H1 (cell line): ENCODE results near the gene TGM2. TPM values are rescaled to one million over a fixed set of nuclear protein-coding genes. Genes with fewer than 3 reads are reported as not detected.

Experiments
- CTCF ChIA-PET: fragments of 300-600 bp; sonication (Branson Sonifier 250); formaldehyde crosslinking; loops from one replicate; lab custom pipeline; 2021; ENCODE audit not compliant: partially characterized antibody; lab: Charles Lee
- POLR2A ChIA-PET: fragments of 300-600 bp; sonication (Branson Sonifier 250); formaldehyde crosslinking; loops from one replicate; lab custom pipeline; 2021; ENCODE audit warnings: inconsistent platforms; ENCODE audit not compliant: partially characterized antibody; lab: Charles Lee
- DNase-seq, 2 experiments: peaks; one replicate each; pipeline versions ENCODE4 v3.0.0 to v3.0.0-alpha.2; 2010 to 2022; ENCODE audit warnings: low spot score in 2 of 2, low read depth in 1 of 2, mixed read lengths in 1 of 2
- FAIRE-seq: peaks from 2 replicates; lab custom pipeline; 2011; peaks lifted over from hg19 to GRCh38; lab: Jason Lieb, UNC
- H2AFZ ChIP-seq: 2 replicates; pipeline ENCODE4 v1.8.1; 2012; ENCODE audit warnings: low read length, inconsistent platforms
- H2AK5ac ChIP-seq: 2 replicates; pipeline ENCODE4 v1.6.1; 2013; ENCODE audit warnings: low read depth, low read length
- H2BK120ac ChIP-seq: replicated peaks from 2 replicates; pipeline ENCODE3; 2013; ENCODE audit warnings: low read depth, low read length, inconsistent platforms
- H2BK12ac ChIP-seq: 2 replicates; pipeline ENCODE4 v1.6.1; 2013; ENCODE audit warnings: low read depth, low read length
- H2BK15ac ChIP-seq: 2 replicates; pipeline ENCODE4 v1.6.1; 2013; ENCODE audit warnings: low read length
- H2BK20ac ChIP-seq: 2 replicates; pipeline ENCODE4 v1.6.1; 2013; ENCODE audit warnings: low read length
- H2BK5ac ChIP-seq: 2 replicates; pipeline ENCODE4 v1.6.1; 2013; ENCODE audit warnings: low read depth, low read length
- H3K14ac ChIP-seq: 2 replicates; pipeline ENCODE4 v1.6.1; 2013; ENCODE audit warnings: inconsistent platforms; ENCODE audit not compliant: insufficient read length
- H3K18ac ChIP-seq: 2 replicates; pipeline ENCODE4 v1.6.1; 2013; ENCODE audit warnings: low read length; ENCODE audit errors: extremely low read depth
- H3K23ac ChIP-seq: 2 replicates; pipeline ENCODE4 v1.6.1; 2013; ENCODE audit warnings: inconsistent platforms; ENCODE audit not compliant: insufficient read length
- H3K23me2 ChIP-seq: 2 replicates; pipeline ENCODE4 v1.6.1; 2013; ENCODE audit warnings: low read depth, low read length
- H3K27ac ChIP-seq: 2 replicates; pipeline ENCODE4 v1.6.1; 2011; ENCODE audit warnings: low read depth, low read length, inconsistent platforms
- H3K27me3 ChIP-seq, 4 experiments: replicated peaks in 1 of 4; 1 replicate in 1 of 4; 2 replicates in 3 of 4; pipeline versions ENCODE4 v1.6.1 to v1.8.1; 2011 to 2013; ENCODE audit warnings: low read length in 3 of 4, mild to moderate bottlenecking in 3 of 4, inconsistent platforms in 2 of 4, mixed read lengths in 2 of 4, moderate library complexity in 1 of 4; ENCODE audit not compliant: control insufficient read depth in 3 of 4, insufficient read depth in 3 of 4; ENCODE audit errors: extremely low read depth in 1 of 4
- H3K36me3 ChIP-seq, 4 experiments: 2 replicates each; pipeline versions ENCODE4 v1.6.1 to v1.8.1; 2011 to 2013; ENCODE audit warnings: mild to moderate bottlenecking in 4 of 4, low read length in 3 of 4, moderate library complexity in 2 of 4, control low read depth in 1 of 4, inconsistent platforms in 1 of 4; ENCODE audit not compliant: insufficient read depth in 4 of 4, control insufficient read depth in 2 of 4
- H3K4ac ChIP-seq: replicated peaks from 2 replicates; pipeline ENCODE3; 2013; ENCODE audit warnings: low read length, low read depth, mixed read lengths, inconsistent platforms; ENCODE audit not compliant: insufficient read length
- H3K4me1 ChIP-seq, 4 experiments: replicated peaks in 1 of 4; 1 replicate in 1 of 4; 2 replicates in 3 of 4; pipeline versions ENCODE4 v1.6.1 to v1.8.1; 2011 to 2013; ENCODE audit warnings: low read length in 3 of 4, inconsistent platforms in 2 of 4, mixed read lengths in 1 of 4; ENCODE audit not compliant: insufficient read depth in 4 of 4, control insufficient read depth in 3 of 4
- H3K4me2 ChIP-seq, 2 experiments: 2 replicates each; pipeline versions ENCODE4 v1.6.1 to v1.8.1; 2011 to 2013; ENCODE audit warnings: low read depth in 2 of 2, low read length in 2 of 2, control low read depth in 1 of 2, inconsistent platforms in 1 of 2, mild to moderate bottlenecking in 1 of 2; ENCODE audit not compliant: insufficient read depth in 1 of 2
- H3K4me3 ChIP-seq, 4 experiments: fragments of 200-600, 300-600 bp in 1 of 4; sonication (generic), shearing (Covaris generic), sonication (Bioruptor Twin) in 1 of 4; 2 replicates each; pipeline versions ENCODE4 v1.5.1 to v1.8.1; 2011 to 2016; ENCODE audit warnings: low read length in 4 of 4, low read depth in 3 of 4, control low read depth in 2 of 4, inconsistent platforms in 2 of 4, mild to moderate bottlenecking in 2 of 4, mixed read lengths in 1 of 4, moderate library complexity in 1 of 4; ENCODE audit not compliant: insufficient read depth in 2 of 4; ENCODE audit errors: extremely low read depth in 1 of 4
- H3K56ac ChIP-seq: replicated peaks from 2 replicates; pipeline ENCODE3; 2013; ENCODE audit warnings: low read depth, mild to moderate bottlenecking, mixed read lengths, low read length, inconsistent platforms; ENCODE audit not compliant: insufficient read length
- H3K79me1 ChIP-seq: 2 replicates; pipeline ENCODE4 v1.6.1; 2013; ENCODE audit warnings: low read depth, low read length, control low read depth
- H3K79me2 ChIP-seq, 2 experiments: 2 replicates each; pipeline versions ENCODE4 v1.6.1 to v1.8.1; 2012 to 2013; ENCODE audit warnings: low read length in 2 of 2, mild to moderate bottlenecking in 2 of 2, inconsistent platforms in 1 of 2; ENCODE audit not compliant: insufficient read depth in 2 of 2, control insufficient read depth in 1 of 2
- H3K9ac ChIP-seq, 4 experiments: replicated peaks in 1 of 4; 1 replicate in 1 of 4; 2 replicates in 3 of 4; pipeline versions ENCODE4 v1.6.1 to v1.8.1; 2011 to 2013; ENCODE audit warnings: low read depth in 3 of 4, low read length in 3 of 4, control low read depth in 2 of 4, mild to moderate bottlenecking in 2 of 4, moderate library complexity in 2 of 4, inconsistent platforms in 1 of 4; ENCODE audit errors: extremely low read depth in 1 of 4
- H3K9me3 ChIP-seq, 2 experiments: 2 replicates each; pipeline versions ENCODE4 v1.6.1 to v1.8.1; 2012 to 2013; ENCODE audit warnings: mild to moderate bottlenecking in 2 of 2, moderate library complexity in 2 of 2, control low read depth in 1 of 2, inconsistent platforms in 1 of 2, low read depth in 1 of 2, low read length in 1 of 2, mixed read lengths in 1 of 2; ENCODE audit not compliant: insufficient read depth in 2 of 2
- H4K20me1 ChIP-seq, 2 experiments: replicated peaks in 1 of 2; 2 replicates each; pipeline versions ENCODE3 to v1.8.1; 2011 to 2013; ENCODE audit warnings: inconsistent platforms in 2 of 2, low read length in 2 of 2, mild to moderate bottlenecking in 1 of 2; ENCODE audit not compliant: insufficient read depth in 2 of 2, control insufficient read depth in 1 of 2
- H4K5ac ChIP-seq: 2 replicates; pipeline ENCODE4 v1.6.1; 2013; ENCODE audit warnings: low read length, low read depth, mixed read lengths, inconsistent platforms; ENCODE audit not compliant: insufficient read length
- H4K8ac ChIP-seq: 2 replicates; pipeline ENCODE4 v1.8.0; 2013; ENCODE audit warnings: mild to moderate bottlenecking, moderate library complexity, low read length, inconsistent platforms; ENCODE audit not compliant: insufficient read depth; ENCODE audit errors: extremely low read depth
- H4K91ac ChIP-seq: replicated peaks from 2 replicates; pipeline ENCODE3; 2013; ENCODE audit warnings: low read length, mixed read lengths, inconsistent platforms; ENCODE audit not compliant: insufficient read length
- BACH1 ChIP-seq: IDR thresholded peaks from 2 replicates; pipeline ENCODE4 v1.6.1; 2012; ENCODE audit warnings: low read length, improper control_type of control experiment
- CBX5 ChIP-seq: fragments of 300-800, 300-1000 bp; sonication (generic); IDR thresholded peaks from 2 replicates; pipeline ENCODE4 v1.7.1; 2016; ENCODE audit warnings: antibody characterized with exemption, low read length, low read depth
- CBX8 ChIP-seq: fragments of 300-800, 300-1000 bp; sonication (generic); IDR thresholded peaks from 2 replicates; pipeline ENCODE4 v1.7.1; 2016; ENCODE audit warnings: low read depth, low read length, borderline replicate concordance
- EGR1 ChIP-seq: IDR thresholded peaks from 2 replicates; pipeline ENCODE4 v1.6.1; 2011; ENCODE audit warnings: low read depth, low read length, borderline replicate concordance
- EP300 ChIP-seq, 2 experiments: IDR thresholded peaks; 1 replicate in 1 of 2; 2 replicates in 1 of 2; pipeline ENCODE4 v1.6.1; 2011 to 2012; ENCODE audit warnings: low read depth in 2 of 2, low read length in 2 of 2, mild to moderate bottlenecking in 2 of 2, borderline replicate concordance in 1 of 2, inconsistent platforms in 1 of 2, moderate library complexity in 1 of 2
- HDAC6 ChIP-seq: IDR thresholded peaks from one replicate; pipeline ENCODE4 v1.7.1; 2012; ENCODE audit warnings: low read depth, mild to moderate bottlenecking, inconsistent platforms, low read length, moderate library complexity
- MAFK ChIP-seq: IDR thresholded peaks from 2 replicates; pipeline ENCODE4 v1.6.1; 2012; ENCODE audit warnings: low read depth, mild to moderate bottlenecking, improper control_type of control experiment, low read length
- TCF12 ChIP-seq: IDR thresholded peaks from 2 replicates; pipeline ENCODE4 v1.6.1; 2011; ENCODE audit warnings: low read depth, mild to moderate bottlenecking, low read length
- WGBS, 2 experiments: shearing (Covaris generic) in 1 of 2; methylation state at CpG; one replicate each; pipeline versions ENCODE4 v1.1.6 to v1.1.7; 2013 to 2015; ENCODE audit warnings: low lambda C conversion rate in 2 of 2, mixed read lengths in 2 of 2, inconsistent platforms in 1 of 2, low coverage in 1 of 2, missing lambda C conversion rate in 1 of 2; ENCODE audit not compliant: insufficient replicate concordance in 2 of 2, insufficient coverage in 1 of 2, insufficient read length in 1 of 2; ENCODE audit errors: extremely low coverage in 1 of 2, missing lambda C conversion rate in 1 of 2; 5-methylcytosine and 5-hydroxymethylcytosine counted together
- polyA plus RNA-seq, 7 experiments: library from polyadenylated mRNA; depleted of rRNA in 3 of 7; stranded (reverse) in 5 of 7; unstranded in 2 of 7; fragments of >200 nt in 5 of 7; fragments of 200-250 nt in 2 of 7; gene quantifications; 1 replicate in 5 of 7; 2 replicates in 1 of 7; 4 replicates in 1 of 7; pipeline versions ENCODE4 v1.2.1 to v1.2.3, GENCODE V29; 2011 to 2013; ENCODE audit warnings: missing spikeins in 2 of 7, mixed read lengths in 2 of 7
- total RNA-seq: library from RNA; stranded (reverse); fragmentation: NEBNext Ultra II Directional; extraction: Animal tissue kit (Norgen Biotek cat#: 25700); gene quantifications from 2 replicates; pipeline ENCODE4 v1.2.1, GENCODE V29; 2021

TGM2 gene
- total and polyA plus RNA-seq, 2 of the 8 experiments (the other 6 are each of a cell fraction or from before 2014, with no cell fraction given) = 0.86 to 1.0 TPM

GRCh38 chr20:38136421-38137245 lies 28.4 kb downstream of the TGM2 start:
- Histone ChIP-seq H3K27ac (no peak overlapping the region), H2BK12ac (no peak overlapping the region), H2BK15ac (no peak overlapping the region), H3K79me1 (no peaks in the 10 kb centered on the region), H3K9ac (no peak overlapping the region), H4K91ac (no peak overlapping the region), H3K23ac (no peak overlapping the region), H2BK20ac (no peak overlapping the region), H3K56ac (no peak overlapping the region), H2BK120ac (no peak overlapping the region), H3K27me3 (no peaks in the 10 kb centered on the region), H2BK5ac (no peak overlapping the region), H3K4me1 (peaks cover 0 to 8% (median 0%) of the 10 kb centered on the region in 4 experiments; a peak in 2 of 7 replicates), H3K79me2 (no peaks in the 10 kb centered on the region), H3K4me2 (no peak overlapping the region), H4K8ac (no peak overlapping the region; the same call in 1 of the 2 replicates), H2AFZ (no peak overlapping the region), H2AK5ac (no peak overlapping the region), H3K4me3 (no peak overlapping the region), H3K36me3 (no peaks in the 10 kb centered on the region), H3K9me3 (no peaks in the 10 kb centered on the region), H4K5ac (no peak overlapping the region), H3K14ac (no peak overlapping the region), H3K23me2 (peaks cover 1% of the 10 kb centered on the region; the same call in 1 of the 2 replicates), H3K4ac (no peak overlapping the region), H4K20me1 (no peaks in the 10 kb centered on the region), H3K18ac (no peak overlapping the region)
- ChIA-PET POLR2A (no interaction called here), CTCF (interaction anchor here (1.2 to 3.7 kb wide), 6 partner anchors 11 to 85 kb away, joined by 3 to 14 read pairs (median 4); no protein-coding TSS in a partner anchor)
- WGBS, 2 experiments = 96% methylated on average over 13 of the region's 14 CpGs; no CpG with 5 or more reads in 1 of the 2 experiments
- DNase-seq = no peak
- TF ChIP-seq CBX5 = no peak
- no peak for TF ChIP-seq HDAC6
- TF ChIP-seq CBX8 = no peak
- no peak for TF ChIP-seq EP300 (IDR thresholded peaks at IDR 0.05; ENCODE audit: borderline replicate concordance in 1 of 2, low read depth in 2 of 2, low read length in 2 of 2)
- TF ChIP-seq EGR1 = no peak
- no peak for TF ChIP-seq TCF12
- no peak for TF ChIP-seq MAFK
- no peak for TF ChIP-seq BACH1
- FAIRE-seq = no peak
